ENCODE measurements around the gene ANKRD36B. TPM values are rescaled to one million over a fixed set of nuclear protein-coding genes. Genes with fewer than 3 reads are reported as not detected.

The ANKRD36B gene
- total RNA-seq, result 19.8 TPM in 2 replicates

GRCh38 chr2:97589598-97590510 is at the start of gene ANKRD36B:
Gene ANKRD36B (minus strand): TSS chr2:97589877. CDS start chr2:97589685, 192 bp downstream.

Other genes with a start within 250 kb of the ANKRD36B start
- 371 and 480 TPM in 2 replicates for gene COX5B, start 56.2 kb upstream of the ANKRD36B start, total RNA-seq
- gene ACTR1B, start 74.2 kb upstream of the ANKRD36B start, total RNA-seq, result 55.6 and 58.3 TPM in 2 replicates
- gene C2orf92, start 79.8 kb upstream of the ANKRD36B start, total RNA-seq, result 1.6 and 2.1 TPM in 2 replicates
- gene ZAP70, start 123.7 kb upstream of the ANKRD36B start, total RNA-seq, result not detected in 2 replicates